Frontal cortex (tissue), 4 donors: ENCODE measurements around the gene FAM131C. TPM values are rescaled to one million over a fixed set of nuclear protein-coding genes. Genes with fewer than 3 reads are reported as not detected.
A peak's percentile ranks its signal among the peaks of the same experiment; 100 is the strongest.

Experiments used
- DNase-seq, 2 donors: peaks; one replicate each; pipeline ENCODE4 v3.0.0; 2012; ENCODE audit warnings: low spot score in 2 of 2
- FAIRE-seq: peaks from 2 replicates; lab custom pipeline; 2012; peaks lifted over from hg19 to GRCh38; lab: Jason Lieb, UNC
- total RNA-seq: library from RNA; depleted of rRNA; stranded (reverse); fragments of >200 nt; gene quantifications from one replicate; pipeline ENCODE4 v1.2.3, GENCODE V29; 2014
- donor health status: control.
- donor health status: control.
- donor health status: control.

The FAM131C gene
- total RNA-seq, 1 donor from 2014 or later, result 1.2 TPM

DNA sequence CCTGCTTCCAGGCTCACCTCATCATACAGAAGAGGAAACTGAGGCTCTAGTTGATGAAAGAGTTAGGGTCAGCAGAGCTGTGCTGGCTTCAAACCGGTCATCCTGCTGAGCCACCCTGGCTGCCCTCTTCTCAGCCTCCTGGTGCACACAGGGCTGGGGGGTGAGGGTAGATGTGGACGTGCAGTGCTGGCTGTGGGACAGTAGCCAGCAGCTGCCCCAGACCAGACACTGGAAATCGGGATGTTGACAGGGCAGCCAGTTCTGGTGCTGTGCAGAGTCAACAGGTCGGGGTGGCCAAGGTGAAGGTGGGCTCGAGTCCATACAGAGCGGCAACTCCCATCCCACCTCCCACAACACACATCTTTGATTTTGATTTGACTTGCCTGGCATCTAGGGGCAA, 53.1 kb downstream of the FAM131C start:
- FAIRE-seq (no peak), DNase-seq (no peak)

- DNase-seq (no peak), FAIRE-seq (no peak)
Measured at GRCh38 chr1:16019644-16020277, 53.7 kb downstream of the FAM131C start.

GRCh38 chr1:16018749-16019643, 54.5 kb downstream of the FAM131C start:
- FAIRE-seq (no peak), DNase-seq (no peak)

- FAIRE-seq (no peak), DNase-seq (no peak)
Measured at GRCh38 chr1:16018308-16018707, 55.1 kb downstream of the FAM131C start.

DNA sequence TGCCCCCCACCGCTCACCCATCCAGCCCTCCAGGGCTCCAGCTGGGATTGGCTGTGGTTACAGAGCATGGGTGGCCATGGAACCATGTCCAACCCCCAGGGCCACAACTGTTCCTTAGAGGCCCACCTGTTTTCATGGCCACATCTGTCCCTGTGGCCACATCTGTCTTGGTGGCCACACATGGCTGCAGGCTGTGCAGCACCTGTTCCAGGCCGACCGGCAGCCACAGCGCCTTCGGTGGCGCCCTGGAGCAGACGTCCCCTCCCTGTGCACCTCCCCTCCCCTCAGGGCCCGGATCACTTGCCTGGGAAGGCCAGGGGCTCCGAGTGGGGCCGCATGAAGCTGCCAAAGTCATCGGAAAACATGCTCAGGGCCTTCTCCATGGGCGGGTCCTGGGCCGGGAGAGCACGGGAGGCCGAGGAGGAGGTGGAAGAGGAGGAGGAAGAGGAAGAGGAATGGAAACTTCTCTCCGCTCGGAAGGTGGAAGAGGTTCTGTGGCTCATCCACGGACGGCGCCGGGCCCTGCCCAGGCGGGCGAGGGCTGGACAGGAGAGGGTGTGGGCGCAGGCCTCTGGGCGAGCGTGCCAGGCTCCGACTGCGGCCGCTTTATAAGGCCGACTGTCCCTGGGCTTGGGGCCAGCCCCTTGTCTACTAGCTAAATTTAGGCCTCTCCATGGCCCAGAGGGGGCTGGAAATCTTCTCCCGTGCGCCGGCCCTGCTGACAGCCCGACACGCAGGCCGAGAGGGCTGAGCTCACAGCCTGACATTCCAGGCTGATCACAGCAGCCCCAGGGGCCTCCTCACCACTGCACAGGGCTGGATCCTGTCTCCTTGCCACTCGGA, 55.8 kb downstream of the FAM131C start, which contains the start of gene HSPB7:
Gene HSPB7, minus strand, starts transcription at position 583 of the 843 bp plus-strand sequence. Its CDS starts 80 bp downstream, at position 503.
- no peak for FAIRE-seq
- no peak for DNase-seq

DNA sequence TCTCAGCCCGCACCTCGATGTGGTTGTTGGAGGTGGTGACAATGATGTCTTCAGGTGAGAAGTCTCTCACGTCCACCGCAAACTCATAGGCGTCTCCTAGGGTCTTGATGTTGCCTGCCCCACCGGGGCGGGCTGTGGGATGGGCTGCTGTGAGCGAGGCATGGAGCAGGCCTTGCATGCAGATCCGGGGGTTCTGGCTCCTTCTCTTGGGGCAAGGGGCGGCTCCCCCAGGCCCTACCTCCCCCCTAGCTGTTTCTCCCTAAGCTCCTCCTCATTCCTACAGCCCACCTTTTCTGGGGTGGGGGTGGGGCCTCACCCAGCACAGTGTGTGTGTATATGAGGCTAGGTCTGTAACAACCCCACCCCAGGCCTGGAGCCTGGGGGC, 56.4 kb downstream of the FAM131C start:
- no peak for FAIRE-seq
- DNase-seq, result no peak

DNA sequence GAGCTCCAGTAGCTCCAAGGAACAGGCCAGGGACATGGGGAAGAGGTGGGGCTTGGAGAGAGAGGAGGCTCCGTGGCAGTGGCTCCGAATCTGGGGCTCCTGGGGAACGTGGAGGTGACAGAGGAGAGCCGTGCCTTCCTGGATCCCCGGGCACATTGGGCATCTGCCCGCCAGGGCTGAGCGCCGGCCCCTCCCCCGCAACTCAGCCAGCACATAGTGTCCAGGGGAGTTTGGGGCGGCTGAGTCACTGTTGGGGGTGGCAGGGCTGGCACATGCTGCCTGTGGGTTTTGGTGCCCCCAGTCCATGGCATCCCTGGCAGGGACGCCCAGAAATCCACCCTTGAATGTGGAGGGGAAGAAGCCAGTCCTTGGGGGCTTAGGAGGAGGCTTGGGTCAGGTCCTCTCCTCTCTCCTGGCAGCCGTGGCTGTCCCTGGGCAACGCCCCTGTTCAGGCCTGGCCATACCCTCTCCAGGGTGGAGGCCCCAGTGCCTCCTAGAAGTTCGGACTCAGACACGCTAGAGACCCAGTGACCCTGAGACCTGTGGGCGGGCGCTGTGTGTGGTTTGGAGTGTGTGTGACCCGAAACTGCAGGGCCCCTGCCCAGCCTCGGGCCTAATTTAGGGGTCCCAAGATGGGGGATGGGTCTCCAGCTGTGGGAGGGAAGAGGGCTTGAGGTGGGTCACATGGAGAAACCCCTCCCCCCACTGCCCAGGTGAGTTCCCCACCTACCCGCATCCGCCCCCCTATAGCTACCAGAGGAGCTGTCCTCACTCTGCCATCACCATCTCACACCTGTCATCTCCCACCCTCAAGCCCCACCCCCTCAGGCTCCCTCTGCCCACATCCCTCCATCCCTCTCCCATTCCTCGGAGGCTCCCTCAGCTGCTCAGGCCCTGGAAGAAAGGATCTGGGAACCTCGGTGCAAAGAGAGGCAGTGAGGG, 57.2 kb downstream of the FAM131C start:
- DNase-seq, result no peak
- no peak for FAIRE-seq

GRCh38 chr1:16015491-16015890, 58.0 kb downstream of the FAM131C start:
- no peak for FAIRE-seq

GRCh38 chr1:16014509-16015482, 58.7 kb downstream of the FAM131C start:
- FAIRE-seq, result no peak
- DNase-seq, result no peak

More at GRCh38 chr1:16015491-16015890, 58.0 kb downstream of the FAM131C start:
- DNase-seq, result no peak

DNA sequence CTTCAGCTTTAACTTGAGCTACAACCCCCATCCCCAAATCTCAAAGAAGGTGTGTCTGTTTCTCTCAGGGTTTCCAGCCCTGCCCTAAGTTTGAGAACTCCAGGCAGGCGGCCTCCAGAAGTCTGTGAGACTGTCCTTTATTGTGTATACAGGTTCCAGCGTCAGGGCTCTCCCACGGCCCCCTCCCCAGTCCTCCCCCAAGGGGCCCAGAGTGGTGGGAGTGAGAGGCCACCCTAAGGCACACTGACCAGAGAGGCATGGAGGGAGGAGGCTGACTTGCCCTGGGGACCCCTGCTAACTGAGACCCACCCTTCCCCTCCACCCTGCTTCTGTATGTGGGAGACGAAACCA, 59.6 kb downstream of the FAM131C start:
- FAIRE-seq (no peak), DNase-seq (no peak)

- FAIRE-seq, result no peak
- DNase-seq, result peak in 1 of 2 donors; percentile 76
Measured at GRCh38 chr1:16013220-16013907, 60.1 kb downstream of the FAM131C start.

DNA sequence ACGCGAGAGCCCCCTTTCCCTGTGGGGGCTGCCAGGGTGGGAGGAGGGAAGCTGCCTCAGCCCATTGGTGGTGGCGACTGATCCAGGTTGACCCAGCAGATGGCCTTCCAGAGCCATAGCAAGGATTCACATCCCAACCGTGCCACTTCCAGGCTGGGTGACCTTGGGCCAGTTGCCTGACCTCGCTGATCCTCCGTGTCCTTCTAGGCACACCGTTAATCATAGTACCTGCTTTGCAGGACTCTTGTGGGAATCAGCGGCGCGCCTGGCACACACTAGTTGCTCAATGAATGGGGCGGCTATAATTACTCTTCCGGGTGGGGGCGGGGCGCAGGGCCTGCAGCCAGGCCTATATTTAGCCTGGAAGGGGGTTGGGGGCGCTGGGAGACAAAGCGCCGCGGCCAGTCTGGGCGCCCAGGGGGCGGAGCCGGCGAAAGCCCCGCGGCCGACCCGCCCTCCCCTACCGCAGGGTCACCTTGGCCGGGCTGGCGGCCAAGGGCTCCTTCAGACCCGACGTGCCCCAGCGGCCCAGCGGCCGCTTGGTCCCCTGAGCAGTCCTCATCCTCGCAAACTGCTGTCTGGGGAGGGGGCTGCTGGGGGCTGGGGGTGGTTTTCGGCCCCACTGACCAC, 60.7 kb downstream of the FAM131C start:
- peak in 1 of 2 donors; percentile 62 for DNase-seq
- no peak for FAIRE-seq

GRCh38 chr1:16011936-16012589, 61.4 kb downstream of the FAM131C start:
- FAIRE-seq, result no peak
- DNase-seq, result no peak

DNA sequence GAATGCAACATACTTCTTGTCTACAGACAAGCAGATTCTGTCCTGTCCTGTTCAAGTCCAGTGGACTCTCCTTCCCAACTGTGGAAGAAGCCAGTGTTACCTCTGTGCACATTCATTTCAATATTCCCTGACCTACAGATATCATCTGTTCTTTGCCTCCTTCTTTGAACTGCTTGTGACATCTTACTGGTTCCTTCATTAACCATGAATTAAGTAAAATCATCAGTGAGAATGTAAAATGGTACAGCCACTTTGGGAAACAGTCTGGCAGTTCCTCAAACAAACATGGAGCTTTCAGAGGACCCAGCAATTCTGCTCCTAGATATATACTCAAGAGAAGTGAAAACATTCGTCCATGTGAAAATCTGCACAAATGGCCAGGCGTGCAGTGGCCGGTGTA, 62.6 kb downstream of the FAM131C start:
- FAIRE-seq (no peak), DNase-seq (no peak)

GRCh38 chr1:16009678-16010077, 63.8 kb downstream of the FAM131C start:
- FAIRE-seq (no peak), DNase-seq (no peak)

DNA sequence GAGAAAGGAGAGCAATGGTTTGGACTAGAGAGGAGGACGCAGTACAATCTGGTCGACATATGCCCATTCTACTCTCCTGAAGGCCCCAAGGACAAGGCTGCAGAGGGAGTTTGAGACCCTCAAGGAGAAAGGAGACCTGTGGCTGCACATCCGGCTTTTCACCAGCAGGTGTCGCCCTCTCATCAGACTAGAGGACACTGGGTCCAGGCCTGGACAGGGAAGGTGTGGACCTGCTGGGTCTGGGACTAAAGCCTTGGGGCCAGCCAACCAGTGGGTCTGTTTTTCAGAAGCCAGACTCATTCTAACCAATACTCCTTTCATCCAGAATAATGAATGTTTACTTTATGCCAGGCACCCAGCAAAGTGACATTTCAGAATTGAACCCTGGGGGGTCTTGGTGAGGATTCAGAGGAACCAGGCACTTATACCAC, 64.4 kb downstream of the FAM131C start:
- FAIRE-seq (no peak), DNase-seq (peak in 1 of 2 donors; percentile 78)
